OCI-LY3 (cell line): ENCODE results near the gene CXCL16.

Experiments used
- H2AFZ ChIP-seq: fragments of 200-600, 300-600 bp; shearing (Covaris generic); 2 replicates; pipeline ENCODE4 v1.6.0; 2014; ENCODE audit warnings: antibody characterized with exemption, low read depth, low read length
- H3K27ac ChIP-seq: fragments of 200-600, 300-600 bp; sonication (generic); 2 replicates; pipeline ENCODE4 v1.5.1; 2014; ENCODE audit warnings: mild to moderate bottlenecking, low read length, moderate library complexity, mixed read lengths
- H3K27me3 ChIP-seq: fragments of 200-600, 300-600 bp; sonication (generic); 2 replicates; pipeline ENCODE4 v1.6.1; 2014; ENCODE audit warnings: low read depth, low read length, mixed read lengths
- H3K36me3 ChIP-seq: fragments of 200-600, 300-600 bp; sonication (generic); replicated peaks from 2 replicates; pipeline ENCODE3; 2014; ENCODE audit warnings: low read depth, low read length, mixed read lengths
- H3K4me1 ChIP-seq: fragments of 300-600, 200-600 bp; sonication (generic); 2 replicates; pipeline ENCODE4 v1.6.1; 2014; ENCODE audit warnings: low read length, mixed read lengths
- H3K4me2 ChIP-seq: fragments of 200-600, 300-600 bp; sonication (generic); 2 replicates; pipeline ENCODE4 v1.6.1; 2014; ENCODE audit warnings: low read length, mixed read lengths
- H3K4me3 ChIP-seq: fragments of 300-600, 200-600 bp; sonication (generic); 2 replicates; pipeline ENCODE4 v1.5.1; 2014; ENCODE audit warnings: antibody characterized with exemption, mild to moderate bottlenecking, low read length, moderate library complexity
- H3K79me2 ChIP-seq: fragments of 300-600, 200-600 bp; shearing (Covaris generic); 2 replicates; pipeline ENCODE4 v1.6.1; 2014; ENCODE audit warnings: mild to moderate bottlenecking, low read length, mixed read lengths
- H3K9ac ChIP-seq: fragments of 300-600, 200-600 bp; shearing (Covaris generic); 2 replicates; pipeline ENCODE4 v1.6.0; 2014; ENCODE audit warnings: mild to moderate bottlenecking, low read length, moderate library complexity
- H3K9me3 ChIP-seq: fragments of 200-600, 300-600 bp; shearing (Covaris generic); 2 replicates; pipeline ENCODE4 v1.6.1; 2014; ENCODE audit warnings: low read length, mixed read lengths; ENCODE audit not compliant: insufficient read depth
- H4K20me1 ChIP-seq: fragments of 200-600, 300-600 bp; sonication (generic); 2 replicates; pipeline ENCODE4 v1.6.1; 2016; ENCODE audit warnings: low read length, mixed read lengths; ENCODE audit not compliant: insufficient read depth
- EZH2phosphoT487 ChIP-seq: fragments of 200-600 bp; shearing (Covaris generic); IDR thresholded peaks from 2 replicates; pipeline ENCODE4 v1.6.1; 2018; ENCODE audit warnings: antibody characterized with exemption, mixed run types, low read depth
- TF ChIP-seq, protein P1 (sequence below): fragments of 200-600, 300-600 bp; sonication (generic); IDR thresholded peaks from 2 replicates; pipeline ENCODE4 v1.5.1; 2014; ENCODE audit warnings: antibody characterized with exemption, low read length, low read depth

Gene CXCL16

DNA sequence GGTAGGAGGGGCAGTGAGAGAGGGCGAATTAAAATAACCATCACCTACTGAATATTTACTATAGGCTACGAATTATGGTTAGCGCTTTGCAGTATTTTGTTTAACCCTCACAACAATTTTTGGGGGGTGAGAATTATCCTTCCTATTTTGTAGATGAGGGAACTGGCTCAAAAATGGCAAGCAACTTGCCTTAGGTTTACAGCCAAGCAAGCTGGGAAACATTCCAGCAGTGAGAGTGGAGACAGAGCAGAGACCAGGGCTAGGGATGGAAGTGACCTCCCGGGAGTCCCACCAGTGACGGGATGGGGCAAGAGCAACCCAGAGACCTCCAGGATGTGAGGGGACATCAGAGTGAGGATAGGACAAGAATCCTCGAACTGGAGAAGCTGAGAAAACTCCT lies 46.8 kb upstream of the CXCL16 start:
- Histone ChIP-seq H3K4me3 (no peak overlapping the region), H3K27me3 (no peaks in the 10 kb centered on the region), H2AFZ (no peak overlapping the region), H3K4me2 (no peak overlapping the region), H3K4me1 (peaks cover 3% of the 10 kb centered on the region; the same call in 1 of the 2 replicates), H3K36me3 (no peaks in the 10 kb centered on the region), H3K27ac (no peak overlapping the region), H3K9me3 (no peaks in the 10 kb centered on the region), H4K20me1 (no peaks in the 10 kb centered on the region), H3K79me2 (no peaks in the 10 kb centered on the region), H3K9ac (no peak overlapping the region)
- TF ChIP-seq, protein P1, sequence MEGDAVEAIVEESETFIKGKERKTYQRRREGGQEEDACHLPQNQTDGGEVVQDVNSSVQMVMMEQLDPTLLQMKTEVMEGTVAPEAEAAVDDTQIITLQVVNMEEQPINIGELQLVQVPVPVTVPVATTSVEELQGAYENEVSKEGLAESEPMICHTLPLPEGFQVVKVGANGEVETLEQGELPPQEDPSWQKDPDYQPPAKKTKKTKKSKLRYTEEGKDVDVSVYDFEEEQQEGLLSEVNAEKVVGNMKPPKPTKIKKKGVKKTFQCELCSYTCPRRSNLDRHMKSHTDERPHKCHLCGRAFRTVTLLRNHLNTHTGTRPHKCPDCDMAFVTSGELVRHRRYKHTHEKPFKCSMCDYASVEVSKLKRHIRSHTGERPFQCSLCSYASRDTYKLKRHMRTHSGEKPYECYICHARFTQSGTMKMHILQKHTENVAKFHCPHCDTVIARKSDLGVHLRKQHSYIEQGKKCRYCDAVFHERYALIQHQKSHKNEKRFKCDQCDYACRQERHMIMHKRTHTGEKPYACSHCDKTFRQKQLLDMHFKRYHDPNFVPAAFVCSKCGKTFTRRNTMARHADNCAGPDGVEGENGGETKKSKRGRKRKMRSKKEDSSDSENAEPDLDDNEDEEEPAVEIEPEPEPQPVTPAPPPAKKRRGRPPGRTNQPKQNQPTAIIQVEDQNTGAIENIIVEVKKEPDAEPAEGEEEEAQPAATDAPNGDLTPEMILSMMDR: no peak
- TF ChIP-seq EZH2phosphoT487: no peak

DNA sequence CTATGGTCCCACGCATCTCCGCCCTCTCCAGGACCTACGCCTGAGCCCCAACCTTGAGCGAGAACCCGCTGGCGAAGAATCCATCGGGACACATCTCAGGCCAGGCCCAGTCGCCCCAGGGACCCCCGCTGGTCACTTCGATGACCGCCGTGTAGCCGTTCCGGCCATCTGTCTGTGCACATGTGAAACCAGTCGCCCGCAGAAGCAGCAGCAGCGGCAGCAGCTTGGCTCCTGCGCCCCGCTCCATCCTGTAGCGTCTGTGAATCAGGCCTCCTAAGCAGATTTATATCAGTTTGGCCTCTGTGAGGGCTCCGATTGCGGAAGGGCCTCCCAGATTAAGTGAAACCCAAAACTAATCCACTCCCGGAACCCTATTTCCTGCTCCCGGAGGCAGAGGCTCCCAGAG lies 46.4 kb upstream of the CXCL16 start, which contains the start of gene VMO1:
Gene VMO1, minus strand, starts transcription at position 259 of the 406 bp plus-strand sequence. Its CDS starts 12 bp downstream, at position 247.
- TF ChIP-seq EZH2phosphoT487: no peak
- TF ChIP-seq, protein P1: no peak
- H3K27ac ChIP-seq: no peak within 1 kb of the TSS
- no peaks in the 10 kb centered on the region for H3K36me3 ChIP-seq
- H3K4me2 ChIP-seq: no peak within 1 kb of the TSS
- peaks cover 3% of the 10 kb centered on the region; the same call in 1 of the 2 replicates for H3K4me1 ChIP-seq
- no peaks in the 10 kb centered on the region for H3K79me2 ChIP-seq
- H2AFZ ChIP-seq: no peak within 1 kb of the TSS
- H4K20me1 ChIP-seq: no peaks in the 10 kb centered on the region
- H3K4me3 ChIP-seq: no peak within 1 kb of the TSS
- no peaks in the 10 kb centered on the region for H3K9me3 ChIP-seq
- H3K9ac ChIP-seq: no peak within 1 kb of the TSS
- no peaks in the 10 kb centered on the region for H3K27me3 ChIP-seq

DNA sequence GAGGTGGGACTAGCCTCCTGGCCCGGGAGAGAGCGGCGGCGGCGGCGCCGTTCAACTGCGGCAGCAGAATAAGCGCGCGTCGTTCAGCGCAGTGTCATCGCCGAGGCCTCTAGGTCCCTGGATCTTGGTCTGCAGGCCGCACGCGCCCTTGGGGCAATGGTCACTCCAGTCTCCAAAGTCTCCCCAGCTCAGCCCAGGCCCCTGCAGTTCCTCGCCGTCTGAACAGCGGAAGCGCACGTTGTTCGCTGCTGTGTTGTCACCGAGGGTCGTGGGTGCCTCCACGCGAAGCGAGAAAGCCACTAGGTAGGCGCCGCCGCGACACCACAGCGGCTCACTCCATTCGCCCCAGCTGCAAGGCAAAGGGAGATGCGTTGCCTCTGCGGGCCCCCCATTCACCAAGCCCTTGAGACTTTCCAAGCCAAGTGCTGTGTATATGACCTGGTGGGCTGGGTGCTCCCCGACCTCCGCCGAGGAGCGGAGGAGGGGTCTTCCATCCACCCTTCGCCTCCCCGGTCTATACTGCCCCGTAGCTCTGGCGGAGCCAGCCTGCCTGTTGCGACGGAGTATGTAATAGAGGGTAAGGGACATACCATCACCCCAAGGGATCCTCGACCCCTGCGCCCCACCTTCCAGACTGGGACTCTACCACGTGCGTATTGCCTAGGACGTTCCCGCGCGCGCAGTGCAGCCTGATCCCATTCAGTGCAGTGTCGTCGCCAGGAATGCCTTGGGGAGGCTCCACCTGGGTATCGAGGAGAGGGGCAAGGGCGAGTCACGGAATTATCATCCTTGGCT lies 45.8 kb upstream of the CXCL16 start:
- no peaks in the 10 kb centered on the region for H3K9me3 ChIP-seq
- no peak overlapping the region for H3K27ac ChIP-seq
- H3K4me2 ChIP-seq: no peak overlapping the region
- H3K27me3 ChIP-seq: no peaks in the 10 kb centered on the region
- TF ChIP-seq EZH2phosphoT487: no peak
- TF ChIP-seq, protein P1: no peak
- H3K79me2 ChIP-seq: no peaks in the 10 kb centered on the region
- no peaks in the 10 kb centered on the region for H3K4me1 ChIP-seq
- no peak overlapping the region for H3K9ac ChIP-seq
- H3K4me3 ChIP-seq: no peak overlapping the region
- no peaks in the 10 kb centered on the region for H3K36me3 ChIP-seq
- H2AFZ ChIP-seq: no peak overlapping the region
- H4K20me1 ChIP-seq: no peaks in the 10 kb centered on the region

DNA sequence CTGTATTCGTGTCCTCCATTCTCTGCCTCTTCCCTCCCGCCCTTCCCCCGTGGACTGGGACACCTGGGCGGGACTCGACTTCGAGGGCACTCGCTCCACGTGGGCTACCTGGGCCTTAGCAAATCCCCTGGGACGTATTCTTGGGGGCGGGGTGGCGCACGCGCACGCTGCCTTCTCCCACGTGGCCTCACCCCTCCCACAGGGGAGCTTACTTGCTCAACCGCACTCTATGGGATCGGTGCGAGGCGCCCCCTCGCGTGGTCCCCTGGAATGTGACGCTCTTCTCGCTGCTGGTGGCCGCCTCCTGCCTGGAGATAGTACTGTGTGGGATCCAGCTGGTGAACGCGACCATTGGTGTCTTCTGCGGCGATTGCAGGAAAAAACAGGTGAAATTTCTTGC lies 42.9 kb upstream of the CXCL16 start:
- Histone ChIP-seq H3K4me1 (no peaks in the 10 kb centered on the region), H3K36me3 (no peaks in the 10 kb centered on the region), H3K79me2 (no peaks in the 10 kb centered on the region), H4K20me1 (no peaks in the 10 kb centered on the region), H2AFZ (no peak overlapping the region), H3K4me3 (no peak overlapping the region), H3K27me3 (no peaks in the 10 kb centered on the region), H3K9me3 (no peaks in the 10 kb centered on the region), H3K4me2 (no peak overlapping the region), H3K27ac (no peak overlapping the region), H3K9ac (no peak overlapping the region)
- no peak for TF ChIP-seq EZH2phosphoT487
- TF ChIP-seq, protein P1: no peak
